ENCODE measurements around the gene PDPK1.
A peak's percentile ranks its signal among the peaks of the same experiment; 100 is the strongest.
"Not testable (repeated sequence)": the region's sequence is repeated elsewhere in the genome, so short reads cannot be mapped to it uniquely, and the experiment has no call there.

DNA sequence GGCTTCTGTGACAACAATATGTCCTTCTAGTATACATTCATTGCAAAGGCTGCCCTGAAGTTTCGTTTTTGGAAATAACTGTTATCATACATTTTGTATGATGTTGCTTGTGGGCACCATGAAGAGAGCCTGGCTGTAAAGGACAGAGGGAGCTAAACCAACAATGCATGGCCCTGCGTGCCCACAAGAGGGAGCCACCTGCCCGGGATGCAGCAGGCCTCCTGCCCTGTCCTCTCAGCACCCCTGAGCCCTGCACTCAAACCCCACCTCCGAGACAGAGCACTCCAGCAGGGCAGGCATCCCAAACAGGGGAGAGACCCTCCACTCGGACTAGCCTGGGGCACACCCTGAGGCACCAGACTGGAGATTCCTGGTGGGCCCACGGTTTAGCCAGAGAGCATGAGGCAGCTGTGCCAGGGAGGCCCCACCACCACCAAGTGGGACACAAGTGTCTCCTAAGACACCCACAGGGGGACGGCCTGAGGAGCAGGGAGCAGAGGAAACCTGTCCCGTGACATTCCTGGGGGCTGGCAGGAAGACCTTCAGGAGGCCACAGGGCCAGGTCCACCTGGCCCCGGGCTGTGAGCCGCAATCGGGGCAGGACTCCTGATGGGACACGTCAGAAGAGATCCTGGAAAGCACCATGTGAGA lies 101.4 kb downstream of the PDPK1 start:
- TF ChIP-seq CTCF (IDR thresholded peaks at IDR 0.05), result peak in 1 of 4 experiments; percentile 16
- not testable (repeated sequence) for TF ChIP-seq EP300, POLR2A (IDR thresholded peaks at IDR 0.05)

All from gastroesophageal sphincter (tissue), 3 donors.